GM18861 (cell line): Measurements from ENCODE around the gene OLFM1.

Experiments
- ATAC-seq: cut with Tn5 transposase; IDR thresholded peaks from one replicate; pipeline ENCODE4 v1.9.1; 2021; ENCODE audit not compliant: unreplicated experiment

OLFM1 gene

DNA sequence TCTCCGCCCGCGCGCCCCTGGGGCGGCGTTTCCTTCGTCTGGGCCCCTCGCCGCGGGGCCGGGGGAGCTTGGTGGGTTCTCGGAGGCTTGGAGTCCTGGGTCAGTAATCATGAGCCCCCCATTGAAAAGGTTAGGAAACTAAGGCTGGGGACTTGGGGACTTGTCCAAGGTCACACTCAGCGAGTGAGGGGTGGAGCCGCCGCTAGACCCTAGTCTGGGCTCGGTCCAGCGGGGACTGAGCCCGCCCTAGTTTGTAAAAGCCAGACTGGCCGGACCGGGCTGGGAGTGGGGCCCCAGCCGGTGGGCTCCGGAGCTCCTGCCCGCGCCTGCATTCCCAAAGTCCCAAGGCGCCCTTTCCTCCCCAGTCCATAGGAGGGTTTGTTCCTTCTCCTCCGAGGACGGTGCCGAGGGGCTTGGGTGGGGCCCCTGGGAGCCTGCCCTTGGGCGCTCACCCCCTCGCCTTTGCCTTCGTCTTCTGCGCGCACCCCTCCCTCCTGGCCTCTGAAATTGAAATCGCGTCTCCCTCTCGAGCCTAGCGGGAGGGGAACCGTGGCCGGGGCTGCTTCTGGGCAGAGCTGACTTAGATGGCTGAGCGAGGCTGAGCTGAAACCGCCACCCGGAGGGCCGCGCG is 995 bp downstream of the OLFM1 start:
- no peak for ATAC-seq

DNA sequence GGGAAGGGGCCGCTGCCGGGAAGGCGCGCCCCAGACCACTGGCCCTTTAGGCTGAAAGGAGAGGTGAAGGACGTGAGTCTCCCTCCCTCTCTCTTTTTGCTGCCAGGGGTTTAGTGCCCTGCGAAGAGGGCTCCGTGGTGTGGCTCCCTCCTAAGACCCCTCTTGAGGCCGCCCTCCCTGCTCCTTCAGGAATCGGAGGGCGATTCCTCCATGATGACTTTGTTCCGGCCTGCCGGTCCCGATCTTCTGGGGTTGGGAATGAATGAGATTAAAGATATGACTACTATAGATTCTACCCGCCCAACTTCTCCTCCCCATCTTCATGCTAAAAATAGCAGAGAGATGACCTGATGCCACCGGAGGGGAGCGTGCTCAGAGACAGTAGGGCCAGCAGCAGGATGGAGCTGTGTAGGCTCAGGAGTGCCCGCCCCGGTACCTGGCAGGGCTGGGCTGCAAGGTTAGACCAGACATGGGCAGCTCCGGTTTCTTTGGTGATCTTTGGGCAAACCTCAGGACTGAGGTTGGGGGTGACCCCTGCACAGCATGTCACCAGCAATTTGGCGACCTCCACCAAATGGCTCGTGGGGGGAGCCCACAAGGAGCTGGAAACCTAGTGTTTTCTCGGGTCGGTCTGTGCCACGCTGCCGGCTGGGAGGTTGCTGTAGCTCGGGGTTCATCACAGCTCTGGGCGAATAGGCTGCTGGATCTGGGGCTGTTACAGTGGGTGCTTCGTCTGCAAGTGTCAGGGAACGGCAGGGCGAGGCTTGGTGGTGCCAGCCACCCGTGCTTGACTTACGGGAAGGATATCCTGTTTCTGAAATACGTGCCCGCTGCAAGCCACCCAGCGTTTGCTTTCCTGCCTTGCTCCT is 1.7 kb downstream of the OLFM1 start:
- ATAC-seq = no peak

DNA sequence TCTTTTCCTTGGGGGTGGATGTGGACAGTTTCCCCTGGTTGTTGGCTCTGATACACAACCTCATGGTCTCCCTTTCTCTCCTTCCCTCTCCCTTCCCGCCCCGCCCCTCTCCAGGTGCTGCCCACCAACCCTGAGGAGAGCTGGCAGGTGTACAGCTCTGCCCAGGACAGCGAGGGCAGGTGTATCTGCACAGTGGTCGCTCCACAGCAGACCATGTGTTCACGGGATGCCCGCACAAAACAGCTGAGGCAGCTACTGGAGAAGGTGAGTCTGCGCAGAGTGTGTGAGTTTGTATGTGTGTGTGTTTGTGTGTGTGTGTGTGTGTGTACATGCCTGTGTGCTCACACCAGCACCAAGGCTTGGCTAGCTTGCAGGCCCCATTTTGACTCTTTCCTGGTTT is 2.6 kb downstream of the OLFM1 start:
- no peak for ATAC-seq

DNA sequence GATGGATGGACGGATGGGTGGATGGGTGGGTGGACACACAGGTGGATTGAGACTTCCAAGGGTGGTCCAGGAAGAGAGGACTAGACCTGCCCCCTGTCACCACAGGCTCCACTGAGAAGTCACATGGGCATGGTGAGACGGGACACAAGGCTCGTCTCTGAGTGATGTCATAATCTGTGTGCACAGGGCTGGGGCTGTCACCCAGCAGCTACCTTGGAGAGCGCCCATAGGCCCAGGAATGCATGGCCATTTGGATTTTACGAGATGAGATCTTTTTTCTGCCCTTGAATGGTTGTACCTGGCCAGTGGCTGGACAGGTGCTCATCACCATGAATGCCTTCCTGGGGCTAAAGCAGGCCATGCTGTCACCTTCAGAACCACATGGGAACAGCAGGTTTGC is 3.1 kb downstream of the OLFM1 start:
- no peak for ATAC-seq

DNA sequence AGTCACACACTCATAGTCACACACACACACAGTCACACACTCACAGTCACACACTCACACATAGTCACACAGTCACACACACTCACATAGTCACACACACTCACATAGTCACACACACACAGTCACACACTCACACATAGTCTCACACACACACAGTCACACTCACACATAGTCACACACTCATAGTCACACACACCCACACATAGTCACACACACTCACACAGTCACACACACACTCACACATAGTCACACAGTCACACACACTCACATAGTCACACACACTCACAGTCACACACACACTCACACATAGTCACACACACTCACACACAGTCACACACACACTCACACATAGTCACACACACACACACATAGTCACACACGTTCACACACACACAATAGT is 4.1 kb downstream of the OLFM1 start:
- no peak for ATAC-seq

DNA sequence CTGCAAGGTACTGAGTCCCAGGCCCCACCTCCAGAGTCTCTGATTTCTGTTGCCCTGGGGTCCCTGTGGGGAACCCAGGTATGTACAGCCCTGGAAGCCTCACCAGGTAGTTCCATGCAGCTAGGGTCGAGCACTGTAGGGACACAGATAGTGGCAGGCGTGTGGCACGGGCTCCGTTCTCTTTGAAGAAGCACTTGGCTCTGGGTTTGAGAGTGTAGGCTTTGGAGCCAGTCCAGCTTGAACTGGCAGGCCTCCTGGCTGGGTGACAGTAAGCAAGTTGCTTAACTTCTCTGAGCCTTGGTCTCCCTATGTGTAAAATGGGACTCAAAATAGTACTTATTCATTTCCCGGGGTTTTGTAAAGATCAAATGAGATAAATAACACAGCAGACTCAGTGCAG is 5.6 kb downstream of the OLFM1 start:
- ATAC-seq = no peak

DNA sequence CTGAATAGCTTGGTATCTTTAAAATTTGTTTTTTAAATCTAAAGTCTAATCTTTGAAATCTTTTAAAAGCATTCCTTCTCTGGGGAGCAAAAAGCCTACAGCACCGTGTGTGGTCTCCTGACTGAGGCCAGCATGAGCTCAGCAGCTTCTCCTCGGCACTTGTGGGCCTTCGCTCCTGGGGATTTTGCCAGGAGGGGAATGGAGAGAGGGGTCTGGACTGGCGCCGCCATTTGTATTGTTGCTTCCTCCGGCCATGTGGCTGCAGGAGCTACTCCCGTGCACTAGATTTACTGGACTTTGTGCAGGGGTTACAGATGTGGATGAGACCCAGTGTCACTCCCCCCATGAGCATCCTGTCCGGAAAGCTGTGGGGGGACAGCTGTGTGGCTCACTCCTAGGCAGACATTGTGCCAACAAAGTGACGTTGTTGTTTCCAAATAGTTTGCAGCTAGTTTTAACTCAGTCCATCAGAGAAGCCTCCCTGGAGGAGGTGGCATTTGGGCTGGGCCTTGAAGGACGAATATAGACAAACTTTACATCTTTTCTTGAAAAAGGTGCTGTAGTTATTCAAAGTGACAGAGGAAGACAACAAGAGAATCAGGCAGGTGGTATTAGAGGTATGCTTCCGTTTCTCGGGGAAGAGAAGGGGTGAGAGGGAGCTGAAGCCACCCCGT is 6.6 kb downstream of the OLFM1 start:
- ATAC-seq = no peak

DNA sequence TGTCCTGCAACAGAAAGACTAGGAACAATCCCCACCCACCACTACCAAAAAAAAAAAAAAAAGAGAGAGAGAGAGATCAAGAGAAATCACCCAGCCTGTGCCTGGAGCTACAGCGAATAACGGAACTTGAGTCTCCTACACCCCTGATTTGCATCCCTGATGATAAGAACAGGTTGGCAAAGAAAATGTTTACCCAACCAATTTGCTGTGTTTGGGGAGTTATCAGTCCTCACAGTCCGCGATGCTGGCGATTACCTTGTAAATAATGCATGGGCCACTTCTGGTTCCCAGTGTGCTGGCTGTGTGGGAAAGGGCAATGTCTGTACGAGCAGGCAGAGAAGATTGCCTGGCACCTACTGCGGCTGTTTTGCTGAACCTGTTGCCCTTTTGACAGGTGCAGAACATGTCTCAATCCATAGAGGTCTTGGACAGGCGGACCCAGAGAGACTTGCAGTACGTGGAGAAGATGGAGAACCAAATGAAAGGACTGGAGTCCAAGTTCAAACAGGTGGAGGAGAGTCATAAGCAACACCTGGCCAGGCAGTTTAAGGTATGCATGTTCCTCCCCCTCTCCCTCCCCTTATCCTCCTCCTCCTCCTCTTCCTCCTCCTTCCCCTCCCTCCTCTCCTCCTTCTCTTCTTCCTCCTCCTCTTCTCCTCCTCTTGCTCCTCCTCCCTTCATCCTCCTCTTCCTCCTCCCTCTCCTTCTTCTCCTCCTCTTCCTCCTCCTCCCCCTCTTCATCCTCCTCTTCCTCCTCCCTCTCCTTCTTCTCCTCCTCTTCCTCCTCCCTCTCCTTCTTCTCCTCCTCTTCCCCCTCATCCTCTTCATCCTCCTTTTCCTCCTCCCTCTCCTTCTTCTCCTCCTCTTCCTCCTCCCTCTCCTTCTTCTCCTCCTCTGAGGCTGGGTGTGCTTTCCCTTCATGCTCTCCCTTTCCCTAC is 8.3 kb downstream of the OLFM1 start:
- no peak for ATAC-seq

DNA sequence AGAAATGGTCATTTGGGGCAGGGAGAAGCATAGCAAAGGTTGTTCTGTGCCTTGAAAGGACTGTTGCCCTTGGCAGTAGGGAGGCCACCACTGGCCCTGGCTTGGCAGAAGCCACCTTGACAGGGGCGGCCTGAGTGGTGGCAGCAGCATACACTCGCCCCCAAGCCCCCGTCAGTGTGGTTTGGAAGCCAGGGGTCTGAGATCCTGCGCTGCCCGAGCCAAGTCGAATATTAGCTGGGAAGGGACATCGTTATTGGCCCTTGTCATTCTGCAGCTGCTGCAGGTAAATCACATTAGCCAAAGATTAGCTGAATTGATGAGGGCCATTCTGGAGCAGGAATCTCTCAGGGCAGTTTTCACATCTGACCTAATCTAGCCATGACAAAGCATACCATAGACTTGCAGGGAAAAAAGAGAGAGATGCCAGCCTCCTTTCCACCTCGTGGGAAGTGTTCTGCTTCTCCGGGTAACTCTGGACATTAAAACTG is 9.0 kb downstream of the OLFM1 start:
- no peak for ATAC-seq

DNA sequence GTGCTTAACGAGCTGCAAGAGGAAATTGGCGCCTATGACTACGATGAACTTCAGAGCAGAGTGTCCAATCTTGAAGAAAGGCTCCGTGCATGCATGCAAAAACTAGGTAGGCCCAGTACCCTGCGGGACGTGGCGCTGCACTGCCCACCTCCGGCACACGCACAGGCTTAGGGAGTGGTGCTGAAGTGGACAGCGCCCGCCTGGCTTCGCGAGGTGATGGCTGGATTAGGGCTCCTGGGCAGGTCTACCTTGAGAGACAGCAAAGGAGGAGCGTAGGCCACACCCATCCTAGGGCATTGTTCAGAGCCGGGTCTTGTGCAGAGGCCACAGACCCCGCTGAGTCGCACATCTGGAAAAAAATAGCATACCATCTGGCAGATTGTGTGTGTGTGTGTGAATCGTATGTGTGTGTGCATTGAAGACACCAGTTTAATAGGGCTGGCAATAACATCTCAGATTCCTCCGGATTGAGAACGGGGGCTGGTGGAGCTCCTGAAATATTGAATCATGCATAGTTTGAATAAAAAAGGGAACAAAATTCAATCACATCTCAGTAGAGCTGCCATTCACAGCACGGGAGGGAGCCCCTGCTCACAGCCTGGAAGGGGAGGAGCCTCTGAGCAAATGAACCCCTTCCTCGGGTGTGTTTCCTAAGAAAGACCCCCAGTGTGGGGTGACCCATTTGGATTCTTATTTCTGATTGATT is 11.1 kb downstream of the OLFM1 start:
- ATAC-seq = no peak

DNA sequence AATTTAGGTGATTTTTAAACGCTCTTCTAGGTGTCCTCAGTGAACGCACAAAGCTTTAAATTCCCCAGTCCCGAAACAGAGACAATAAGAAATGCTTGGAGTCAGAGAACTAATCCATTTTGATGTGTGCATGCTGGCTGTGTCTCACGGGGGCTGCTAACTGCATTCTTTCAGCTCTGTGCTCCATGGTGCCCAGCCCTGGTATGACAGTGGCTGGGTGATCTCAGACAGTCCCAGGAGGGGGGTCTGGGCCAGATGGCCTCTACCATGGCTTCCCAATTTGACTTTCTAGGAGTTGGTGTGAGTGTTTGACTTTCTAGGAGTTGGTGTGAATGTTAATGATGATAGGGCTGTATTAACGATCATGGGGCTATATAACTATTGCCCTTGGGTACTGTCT is 12.1 kb downstream of the OLFM1 start:
- no peak for ATAC-seq

DNA sequence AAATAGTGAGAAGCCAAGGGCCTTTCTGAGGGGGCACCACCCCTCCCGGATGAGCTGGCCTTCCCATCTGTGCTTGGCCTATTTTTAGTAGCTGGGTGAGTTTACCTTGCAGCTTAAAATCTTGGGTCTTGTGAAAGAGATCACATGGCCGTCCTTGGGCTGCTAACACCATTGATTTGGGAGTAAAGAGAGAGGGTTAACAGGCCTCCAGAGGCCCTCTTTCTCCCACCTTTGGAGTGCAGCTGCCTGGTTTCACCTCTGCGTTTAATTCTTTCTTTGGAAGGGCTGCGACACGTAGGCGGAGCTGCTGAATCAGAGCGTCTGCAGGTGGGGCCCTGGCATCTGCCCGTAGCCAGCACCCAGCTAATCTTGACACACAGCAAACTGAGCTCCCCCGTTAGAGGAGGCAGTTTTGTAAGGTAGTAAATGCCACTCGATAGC is 12.8 kb downstream of the OLFM1 start:
- ATAC-seq = no peak

DNA sequence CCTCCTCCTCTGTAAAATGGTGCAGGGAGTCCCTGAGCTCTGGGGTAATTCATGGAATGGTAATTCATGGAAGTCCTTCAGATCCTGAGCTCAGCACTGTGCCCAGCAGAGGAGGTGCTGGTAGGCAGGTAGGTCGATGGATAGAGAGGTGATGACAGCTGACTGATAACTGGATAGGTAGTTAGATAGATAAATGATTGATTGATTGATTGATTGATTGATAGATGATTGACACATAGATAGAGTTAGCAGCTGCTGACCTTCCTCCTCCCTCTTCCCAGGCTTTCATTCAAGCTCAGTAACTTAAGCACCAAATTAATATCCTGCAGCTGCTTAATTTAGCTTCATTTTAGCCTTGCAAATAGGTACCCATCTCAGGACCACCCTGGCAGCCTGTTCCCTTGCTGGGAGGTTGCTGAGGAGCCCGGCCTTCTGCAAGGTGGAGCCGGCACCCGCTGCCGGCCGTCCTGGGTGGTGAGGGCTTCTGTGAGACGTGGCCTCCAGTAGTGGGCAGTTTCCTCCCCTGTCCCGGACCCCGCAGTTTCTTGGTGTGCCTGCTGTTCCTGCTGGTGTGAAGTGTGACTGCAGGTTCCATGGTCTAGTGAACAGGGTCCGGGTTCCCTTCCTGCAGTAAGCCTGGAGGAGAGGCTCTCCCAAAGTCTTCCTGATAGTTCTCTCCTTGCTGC is 13.4 kb downstream of the OLFM1 start:
- no peak for ATAC-seq

DNA sequence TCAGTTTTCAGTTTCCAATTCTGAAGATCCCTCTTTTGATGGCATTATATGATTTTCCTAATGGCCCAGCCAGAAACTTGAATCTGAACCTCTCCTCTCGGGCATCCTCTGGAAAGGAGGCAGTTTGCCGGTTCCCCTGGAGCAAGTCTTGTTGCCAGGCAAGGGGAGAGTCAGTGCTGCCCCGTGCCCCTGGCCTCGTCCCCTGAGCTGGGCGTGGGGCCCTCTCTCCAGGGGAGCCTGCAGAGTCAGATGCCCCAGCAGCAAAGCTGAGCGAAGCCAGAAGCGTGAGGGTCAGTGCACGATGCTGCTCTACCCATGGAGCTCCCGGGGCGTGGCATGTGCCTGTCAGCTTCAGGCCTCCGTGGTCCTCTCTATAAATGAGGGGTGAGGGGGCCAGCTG is 14.0 kb downstream of the OLFM1 start:
- no peak for ATAC-seq

DNA sequence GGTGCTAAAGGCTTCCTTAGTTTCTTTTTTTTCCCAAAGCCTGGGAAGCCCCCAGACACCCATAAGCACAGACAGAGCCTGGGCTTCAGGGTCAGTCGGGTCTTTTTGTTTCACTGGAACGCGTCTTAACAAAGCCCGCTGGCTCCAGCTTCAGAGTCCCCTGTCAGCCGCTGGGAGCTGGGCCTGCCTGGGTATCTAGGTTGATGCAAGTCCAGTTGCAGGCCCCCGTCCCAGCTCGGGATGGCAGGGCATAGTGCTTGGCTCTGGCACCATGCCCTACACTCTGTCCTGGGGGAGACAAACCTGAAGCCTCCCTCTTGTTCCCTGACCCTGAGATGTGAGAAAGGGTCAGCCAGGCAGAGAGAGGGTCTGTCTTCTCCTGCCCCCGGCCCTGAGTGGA is 14.5 kb downstream of the OLFM1 start:
- ATAC-seq = no peak

DNA sequence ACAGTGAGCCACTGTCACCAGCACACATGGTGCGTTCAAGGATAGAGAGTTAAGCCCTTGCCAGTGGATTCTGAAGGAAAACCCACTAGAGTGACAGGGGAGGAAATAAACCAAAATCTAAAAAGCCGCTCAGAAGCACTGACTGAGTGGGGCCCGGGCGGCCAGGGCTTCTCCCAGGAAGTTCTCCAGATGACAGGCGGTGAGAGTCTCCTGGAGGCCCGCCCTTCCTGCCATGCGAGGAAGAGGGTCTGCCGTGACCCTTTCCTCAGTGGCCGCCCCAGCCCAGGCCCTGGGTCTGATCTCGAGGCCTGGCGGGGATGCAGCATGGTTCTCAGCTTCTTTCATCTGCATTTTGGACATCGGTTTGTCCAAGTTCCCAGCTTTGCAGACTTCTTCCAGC is 14.9 kb downstream of the OLFM1 start:
- no peak for ATAC-seq

DNA sequence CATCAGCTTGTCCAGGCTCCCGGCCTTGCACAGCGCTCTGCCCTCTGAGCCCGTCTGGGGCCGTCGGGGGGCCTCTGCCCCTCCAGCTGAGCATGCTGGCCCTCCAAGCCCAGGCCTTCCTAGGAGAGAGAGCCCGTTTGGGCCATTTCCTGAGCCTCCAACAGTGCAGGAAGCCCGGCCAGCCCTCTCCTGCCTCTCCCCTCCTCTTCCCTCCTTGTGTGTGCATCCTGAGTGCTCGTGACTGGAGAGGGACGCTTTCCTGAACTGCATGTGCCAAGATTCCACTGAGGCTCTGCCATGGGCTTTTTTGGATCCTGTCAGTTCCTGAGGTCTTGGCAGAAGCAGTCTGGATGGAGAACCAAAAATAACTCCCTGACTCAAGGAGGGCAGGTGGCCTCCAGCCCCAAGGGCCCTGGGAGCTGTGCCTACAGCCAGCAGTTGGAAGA is 15.6 kb downstream of the OLFM1 start:
- ATAC-seq = no peak

DNA sequence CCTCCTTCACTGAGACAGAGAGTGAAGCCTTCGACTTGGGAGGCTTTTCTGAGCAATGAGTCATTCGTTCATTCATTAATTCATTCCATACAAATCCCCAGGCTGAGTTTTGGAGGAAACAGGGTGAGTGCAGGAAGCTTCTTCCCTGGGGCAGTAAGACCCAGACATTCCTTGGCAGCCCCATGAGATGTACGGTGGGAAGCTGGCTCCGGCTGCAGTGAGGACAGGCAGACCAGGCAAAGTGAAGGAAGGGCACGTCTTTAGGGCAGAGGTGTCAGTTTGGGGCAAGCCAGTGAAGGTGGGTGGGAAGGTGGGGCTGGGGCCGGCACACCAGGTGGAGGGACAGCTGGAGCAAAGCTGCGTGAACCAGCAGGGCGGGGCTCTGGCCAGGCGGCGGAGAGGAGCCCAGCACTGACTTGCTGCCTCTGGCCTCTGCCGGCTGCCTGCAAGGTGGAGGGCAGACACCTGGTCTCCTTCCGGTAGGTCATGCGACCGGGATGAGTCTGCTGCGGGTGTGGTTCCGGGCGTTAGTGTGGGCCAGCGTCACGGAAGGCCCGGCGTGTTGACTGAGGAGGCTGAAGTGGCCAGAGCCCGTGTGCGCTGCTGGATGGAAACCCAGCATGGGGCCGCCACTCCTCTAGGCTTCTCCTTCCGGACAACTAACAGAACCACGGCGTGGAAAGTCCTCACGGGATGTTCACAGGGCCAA is 16.6 kb downstream of the OLFM1 start:
- no peak for ATAC-seq

DNA sequence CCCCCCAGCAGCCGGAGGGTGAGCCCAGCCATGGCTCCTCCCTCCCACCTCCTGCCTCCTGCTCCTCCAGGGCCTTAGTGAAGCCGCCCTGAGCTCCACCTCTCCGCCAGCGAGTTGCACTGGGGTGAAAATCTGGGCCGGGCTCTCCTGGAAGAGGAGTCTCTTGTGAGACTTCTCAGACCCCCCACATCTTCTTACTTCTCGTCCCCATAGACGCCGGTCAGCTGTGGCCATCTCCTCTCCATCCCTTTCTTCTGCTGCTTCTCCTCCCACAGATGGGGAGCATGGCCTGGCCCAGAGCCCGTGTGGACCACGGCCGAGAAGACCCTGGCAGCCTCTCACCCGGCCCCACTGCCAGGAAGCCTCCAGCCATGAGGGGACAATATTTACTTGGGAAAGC is 17.3 kb downstream of the OLFM1 start:
- no peak for ATAC-seq
